ENCODE data around the gene EMC7. TPM values are rescaled to one million over a fixed set of nuclear protein-coding genes. Genes with fewer than 3 reads are reported as not detected.
A peak's percentile ranks its signal among the peaks of the same experiment; 100 is the strongest.
"Not testable (repeated sequence)": the region's sequence is repeated elsewhere in the genome, so short reads cannot be mapped to it uniquely, and the experiment has no call there.

The EMC7 gene
- total RNA-seq, 1 donor, result 57.4 TPM

DNA sequence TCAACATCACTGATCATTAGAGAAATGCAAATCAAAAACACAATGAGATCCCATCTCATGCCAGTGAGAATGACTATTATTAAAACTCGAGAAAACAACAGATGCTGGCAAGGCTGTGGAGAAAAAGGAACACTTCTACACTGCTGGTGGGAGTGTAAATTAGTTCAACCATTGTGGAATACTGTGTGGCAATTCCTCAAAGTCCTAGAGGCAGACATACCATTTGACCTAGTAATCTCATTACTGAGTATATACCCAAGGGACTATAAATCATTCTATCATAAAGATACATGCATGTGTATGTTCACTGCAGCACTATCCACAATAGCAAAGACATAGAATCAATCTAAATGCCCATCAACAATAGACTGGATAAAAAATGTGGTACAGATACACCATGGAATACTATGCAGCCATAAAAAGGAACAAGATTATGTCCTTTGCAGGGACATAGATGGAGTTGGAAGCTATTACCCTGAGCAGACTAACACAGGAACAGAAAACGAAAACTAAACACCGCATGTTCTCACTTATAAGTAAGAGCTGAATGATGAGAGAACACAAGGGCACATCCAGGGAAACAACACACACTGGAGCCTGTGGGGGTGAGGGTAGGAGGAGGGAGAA lies 47.5 kb downstream of the EMC7 start:
- H3K4me3 ChIP-seq (ENCODE audit: low read depth, low read length), result no peak overlapping the region
- no peak for DNase-seq (ENCODE audit: low read depth)
- TF ChIP-seq, protein P1, sequence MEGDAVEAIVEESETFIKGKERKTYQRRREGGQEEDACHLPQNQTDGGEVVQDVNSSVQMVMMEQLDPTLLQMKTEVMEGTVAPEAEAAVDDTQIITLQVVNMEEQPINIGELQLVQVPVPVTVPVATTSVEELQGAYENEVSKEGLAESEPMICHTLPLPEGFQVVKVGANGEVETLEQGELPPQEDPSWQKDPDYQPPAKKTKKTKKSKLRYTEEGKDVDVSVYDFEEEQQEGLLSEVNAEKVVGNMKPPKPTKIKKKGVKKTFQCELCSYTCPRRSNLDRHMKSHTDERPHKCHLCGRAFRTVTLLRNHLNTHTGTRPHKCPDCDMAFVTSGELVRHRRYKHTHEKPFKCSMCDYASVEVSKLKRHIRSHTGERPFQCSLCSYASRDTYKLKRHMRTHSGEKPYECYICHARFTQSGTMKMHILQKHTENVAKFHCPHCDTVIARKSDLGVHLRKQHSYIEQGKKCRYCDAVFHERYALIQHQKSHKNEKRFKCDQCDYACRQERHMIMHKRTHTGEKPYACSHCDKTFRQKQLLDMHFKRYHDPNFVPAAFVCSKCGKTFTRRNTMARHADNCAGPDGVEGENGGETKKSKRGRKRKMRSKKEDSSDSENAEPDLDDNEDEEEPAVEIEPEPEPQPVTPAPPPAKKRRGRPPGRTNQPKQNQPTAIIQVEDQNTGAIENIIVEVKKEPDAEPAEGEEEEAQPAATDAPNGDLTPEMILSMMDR (IDR thresholded peaks at IDR 0.05; ENCODE audit: insufficient read depth, low read depth, low read length), result no peak

DNA sequence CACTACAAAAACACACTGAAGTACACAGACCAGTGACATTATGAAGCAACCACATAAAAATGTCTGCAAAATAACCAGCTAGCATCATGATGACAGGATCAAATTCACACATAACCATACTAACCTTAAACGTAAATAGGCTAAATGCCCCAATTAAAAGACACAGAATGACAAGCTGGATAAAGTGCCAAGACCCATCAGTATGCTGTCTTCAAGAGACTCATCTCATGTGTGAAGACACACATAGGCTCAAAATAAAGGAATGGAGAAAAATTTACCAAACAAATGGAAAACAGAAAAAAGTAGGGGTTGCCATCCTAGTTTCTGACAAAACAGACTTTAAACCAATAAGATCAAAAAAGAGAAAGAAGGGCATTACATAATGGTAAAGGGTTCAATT lies 51.3 kb downstream of the EMC7 start:
- H3K4me3 ChIP-seq (ENCODE audit: low read depth, low read length); DNase-seq (ENCODE audit: low read depth): not testable (repeated sequence)

DNA sequence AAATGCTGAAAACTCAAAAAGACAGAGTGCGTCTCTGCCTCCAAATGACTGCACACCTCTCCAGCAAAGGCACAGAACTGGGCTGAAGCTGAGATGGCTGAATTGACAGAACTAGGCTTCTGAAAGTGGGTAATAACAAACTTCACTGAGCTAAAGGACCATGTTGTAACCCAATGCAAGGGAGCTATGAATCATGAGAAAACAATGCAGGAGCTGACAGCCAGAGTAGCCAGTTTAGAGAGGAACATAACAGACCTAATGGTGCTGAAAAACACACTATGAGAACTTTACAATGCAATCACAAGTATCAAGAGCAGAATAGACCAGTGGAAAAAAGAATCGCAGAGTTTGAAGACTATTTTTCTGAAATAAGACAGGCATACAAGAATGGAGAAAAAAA lies 52.5 kb downstream of the EMC7 start:
- peak; percentile 64 for DNase-seq (ENCODE audit: low read depth)
- TF ChIP-seq, protein P1 (IDR thresholded peaks at IDR 0.05; ENCODE audit: insufficient read depth, low read depth, low read length), result no peak
- no peak overlapping the region for H3K4me3 ChIP-seq (ENCODE audit: low read depth, low read length)

DNA sequence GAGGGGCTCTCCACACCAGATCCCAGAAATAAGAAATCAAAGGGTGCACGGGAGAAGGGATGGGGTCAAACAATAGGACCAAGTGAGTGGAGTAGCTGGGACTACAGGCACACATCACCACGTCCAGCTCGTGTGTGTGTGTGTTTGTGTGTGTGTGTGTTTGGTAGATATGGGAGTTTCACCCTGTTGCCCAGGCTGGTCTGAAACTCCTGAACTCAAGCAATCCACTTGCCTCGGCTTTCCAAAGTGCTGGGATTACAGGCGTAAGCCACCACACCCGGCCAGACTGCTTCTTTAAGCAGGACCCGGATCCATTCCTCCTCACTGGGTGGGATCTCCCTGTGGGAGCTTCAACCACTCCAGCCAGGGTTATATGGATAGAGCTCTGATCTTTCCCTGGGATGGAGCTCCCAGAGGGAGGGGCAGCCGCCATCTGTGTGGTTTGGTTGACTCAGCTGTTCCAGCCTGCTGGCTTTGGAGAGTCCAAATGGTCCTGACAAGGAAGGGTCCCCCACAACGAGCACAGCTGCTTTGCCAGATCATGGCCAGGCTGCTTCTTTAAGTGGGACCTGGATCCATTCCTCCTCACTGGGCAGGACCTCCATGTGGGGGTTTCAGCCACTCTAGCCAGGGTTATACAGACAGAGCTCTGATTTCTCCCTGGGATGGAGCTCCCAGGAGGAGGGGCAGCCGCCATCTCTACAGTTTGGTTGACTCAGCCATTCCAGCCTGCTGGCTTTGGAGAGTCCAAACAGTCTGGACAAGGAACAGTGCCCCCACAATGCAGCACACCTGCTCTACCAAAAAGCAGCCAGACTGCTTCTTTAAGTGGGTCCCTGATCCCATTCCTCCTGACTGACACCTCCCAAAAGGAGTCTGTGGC lies 53.5 kb downstream of the EMC7 start:
- peak; percentile 44 for DNase-seq (ENCODE audit: low read depth)
- TF ChIP-seq, protein P1 (IDR thresholded peaks at IDR 0.05; ENCODE audit: insufficient read depth, low read depth, low read length), result no peak
- peak overlapping the region; percentile 2 for H3K4me3 ChIP-seq (ENCODE audit: low read depth, low read length)

DNA sequence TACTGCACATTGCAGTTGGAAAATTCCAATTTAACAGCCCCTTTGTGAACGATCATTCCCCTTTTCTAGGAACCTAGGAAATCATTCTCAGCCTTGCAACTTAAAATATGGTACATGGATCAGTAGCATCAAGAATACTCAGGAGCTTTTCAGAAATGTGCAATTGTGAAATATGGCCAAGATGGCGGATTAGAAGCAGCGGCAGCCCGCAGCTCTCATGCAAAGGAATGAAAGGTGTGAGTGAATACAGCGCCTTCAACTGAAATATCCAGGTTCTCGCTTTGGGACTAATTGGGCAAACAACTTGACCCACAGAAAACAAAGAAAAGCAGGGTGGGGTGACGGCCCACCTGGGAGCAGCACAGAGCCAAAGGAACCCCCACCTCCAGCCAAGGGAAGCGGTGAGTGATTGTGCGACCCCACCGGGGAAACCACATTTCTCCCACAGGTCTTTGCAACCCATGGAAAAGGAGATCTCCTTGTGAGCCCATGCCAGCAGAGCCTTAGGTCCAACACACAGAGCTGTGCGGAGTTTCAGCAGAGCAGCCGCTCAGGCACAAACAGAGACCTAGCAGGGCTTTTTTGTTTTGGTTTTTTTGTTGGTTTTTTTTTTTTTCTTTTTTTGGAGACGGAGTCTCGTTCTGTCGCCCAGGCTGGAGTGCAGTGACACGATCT lies 55.1 kb downstream of the EMC7 start:
- no peak overlapping the region for H3K4me3 ChIP-seq (ENCODE audit: low read depth, low read length)
- no peak for DNase-seq (ENCODE audit: low read depth)
- TF ChIP-seq, protein P1 (IDR thresholded peaks at IDR 0.05; ENCODE audit: insufficient read depth, low read depth, low read length), result no peak

DNA sequence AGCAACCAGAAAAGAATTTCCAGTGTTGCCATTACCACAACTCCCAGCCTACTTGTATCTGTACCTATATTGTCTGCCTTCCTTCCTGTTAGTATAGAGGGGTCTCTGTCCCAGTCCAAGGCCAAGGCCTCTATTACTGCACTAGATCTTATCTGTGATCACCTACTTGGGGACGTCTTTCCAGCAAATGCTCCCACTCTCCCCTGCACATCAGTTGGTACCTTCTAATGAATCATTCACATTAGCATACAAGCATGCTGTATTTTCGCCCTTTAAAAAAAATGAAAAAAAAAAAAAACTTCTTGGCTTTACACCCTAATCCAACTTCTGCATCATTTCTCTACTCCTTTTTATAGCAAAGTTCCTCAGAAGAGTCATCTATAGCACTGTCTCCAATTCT lies 57.8 kb downstream of the EMC7 start:
- H3K4me3 ChIP-seq (ENCODE audit: low read depth, low read length), result no peak overlapping the region
- TF ChIP-seq, protein P1 (IDR thresholded peaks at IDR 0.05; ENCODE audit: insufficient read depth, low read depth, low read length), result no peak
- DNase-seq (ENCODE audit: low read depth), result no peak

DNA sequence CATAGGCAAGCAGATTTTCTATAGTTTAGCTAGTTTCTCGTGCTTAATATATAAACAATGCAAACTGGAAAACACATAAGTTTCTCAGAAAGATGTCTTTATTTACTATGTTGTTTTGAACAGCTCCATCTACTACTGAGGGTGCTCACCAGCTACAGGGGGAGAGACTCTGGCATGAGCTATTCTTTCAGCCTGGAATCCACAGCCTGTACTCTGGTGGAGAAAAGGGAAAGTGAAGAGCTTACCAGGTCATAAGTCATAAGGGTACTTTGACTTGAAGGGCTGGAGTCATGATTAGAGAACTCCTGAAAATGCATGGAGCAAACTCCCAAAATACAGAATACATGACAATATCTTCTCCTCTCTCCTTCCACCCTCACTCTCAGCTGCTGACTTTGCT lies 58.3 kb downstream of the EMC7 start:
- DNase-seq (ENCODE audit: low read depth), result no peak
- TF ChIP-seq, protein P1 (IDR thresholded peaks at IDR 0.05; ENCODE audit: insufficient read depth, low read depth, low read length), result no peak

More for the DNA sequence above, 58.3 kb downstream of the EMC7 start:
- H3K4me3 ChIP-seq (ENCODE audit: low read depth, low read length), result no peak overlapping the region

All from fibroblast of villous mesenchyme (primary cell).